ENCODE data around the gene TNP2. TPM values are rescaled to one million over a fixed set of nuclear protein-coding genes. Genes with fewer than 3 reads are reported as not detected.

The TNP2 gene
- total and polyA plus RNA-seq, 2 donors from 2014 or later: not detected

DNA sequence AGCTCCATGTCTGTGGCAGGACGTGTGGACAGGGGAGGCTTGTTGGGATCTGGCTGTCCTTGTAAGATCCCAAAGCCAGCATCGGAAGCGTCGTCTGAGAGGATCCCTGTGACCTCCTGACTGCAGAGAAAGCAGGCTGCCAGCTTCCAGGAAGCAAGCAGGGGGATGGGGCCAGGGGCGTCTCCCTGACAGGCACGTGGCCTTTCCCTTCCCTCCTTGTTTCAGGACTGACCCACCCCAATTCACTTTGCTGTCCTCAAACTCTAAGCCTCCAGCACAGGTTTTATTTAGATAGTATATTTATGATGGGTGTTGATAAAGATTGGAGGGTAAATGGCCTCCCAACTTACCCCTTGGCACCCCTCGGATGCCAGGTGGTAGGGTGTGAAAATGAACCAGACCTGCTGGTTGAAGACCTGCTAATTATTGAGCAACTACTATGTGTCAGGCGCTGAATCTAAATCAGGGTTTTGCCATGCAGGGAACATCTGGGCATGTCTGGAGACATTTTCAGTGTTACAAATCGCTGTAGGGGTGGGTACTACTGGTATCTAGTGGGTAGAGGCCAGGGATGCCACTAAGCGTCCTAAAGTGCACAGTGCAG, 37.7 kb downstream of the TNP2 start:
- FAIRE-seq (no peak), DNase-seq (no peak)
- intact Hi-C loops (cut with DNase I): no loop called here
- H3K36me3 ChIP-seq (ENCODE audit: control insufficient read depth in 2 of 3, insufficient read depth in 3 of 3, low read length in 3 of 3): no peaks in the 10 kb centered on the region
- H3K9me3 ChIP-seq (ENCODE audit: control insufficient read depth in 2 of 3, insufficient read depth in 1 of 3, low read length in 3 of 3): no peaks in the 10 kb centered on the region
- no peaks in the 10 kb centered on the region for H3K27me3 ChIP-seq (ENCODE audit: control insufficient read depth, insufficient read depth, low read length)
- H3K4me1 ChIP-seq (ENCODE audit: control insufficient read depth in 2 of 3, insufficient read depth in 2 of 3, low read depth in 1 of 3, low read length in 3 of 3): peaks cover 0 to 5% (median 0%) of the 10 kb centered on the region in 3 donors
- TF ChIP-seq CTCF (IDR thresholded peaks at IDR 0.05; ENCODE audit: borderline replicate concordance, extremely low read depth, insufficient read depth): no peak
- no peak overlapping the region for H3K27ac ChIP-seq (ENCODE audit: low read depth in 2 of 2, low read length in 2 of 2)
- H3K4me3 ChIP-seq (ENCODE audit: low read length in 3 of 3): no peak overlapping the region
- H3K9ac ChIP-seq (ENCODE audit: low read length in 3 of 3): no peak overlapping the region

- no peaks in the 10 kb centered on the region for H3K9me3 ChIP-seq (ENCODE audit: control insufficient read depth in 2 of 3, insufficient read depth in 1 of 3, low read length in 3 of 3)
- intact Hi-C loops (cut with DNase I): no loop called here
- H3K4me1 ChIP-seq (ENCODE audit: control insufficient read depth in 2 of 3, insufficient read depth in 2 of 3, low read depth in 1 of 3, low read length in 3 of 3): peaks cover 0 to 4% (median 0%) of the 10 kb centered on the region in 3 donors
- no peak overlapping the region for H3K27ac ChIP-seq (ENCODE audit: low read depth in 2 of 2, low read length in 2 of 2)
- no peaks in the 10 kb centered on the region for H3K36me3 ChIP-seq (ENCODE audit: control insufficient read depth in 2 of 3, insufficient read depth in 3 of 3, low read length in 3 of 3)
- H3K27me3 ChIP-seq (ENCODE audit: control insufficient read depth, insufficient read depth, low read length): no peaks in the 10 kb centered on the region
- no peak overlapping the region for H3K4me3 ChIP-seq (ENCODE audit: low read length in 3 of 3)
- H3K9ac ChIP-seq (ENCODE audit: low read length in 3 of 3): no peak overlapping the region
- no peak for FAIRE-seq
- TF ChIP-seq CTCF (IDR thresholded peaks at IDR 0.05; ENCODE audit: borderline replicate concordance, extremely low read depth, insufficient read depth): no peak
- no peak for DNase-seq
Measured at GRCh38 chr16:11229906-11230305, 39.2 kb downstream of the TNP2 start.

DNA sequence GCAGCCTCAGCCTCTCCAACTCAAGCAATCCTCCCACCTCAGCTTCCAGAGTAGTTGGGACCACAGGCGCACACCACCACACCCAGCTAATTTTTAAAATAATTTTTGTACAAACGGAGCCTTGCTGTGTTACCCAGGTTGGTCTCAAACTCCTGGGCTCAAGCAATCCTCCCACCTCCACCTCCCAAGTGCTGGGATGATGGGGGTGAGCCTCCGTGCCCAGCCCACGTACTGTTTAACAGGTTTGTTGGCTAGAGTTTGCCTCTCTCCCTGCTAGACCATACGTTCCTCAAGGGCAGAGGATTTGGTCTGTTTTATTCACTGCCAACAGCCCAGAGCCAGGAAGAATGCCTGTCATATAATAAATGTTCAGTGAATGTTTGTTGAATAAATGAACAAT, 39.7 kb downstream of the TNP2 start:
- intact Hi-C loops (cut with DNase I): no loop called here
- H3K36me3 ChIP-seq (ENCODE audit: control insufficient read depth in 2 of 3, insufficient read depth in 3 of 3, low read length in 3 of 3): no peaks in the 10 kb centered on the region
- H3K4me3 ChIP-seq (ENCODE audit: low read length in 3 of 3): no peak overlapping the region
- H3K9ac ChIP-seq (ENCODE audit: low read length in 3 of 3): no peak overlapping the region
- no peaks in the 10 kb centered on the region for H3K27me3 ChIP-seq (ENCODE audit: control insufficient read depth, insufficient read depth, low read length)
- DNase-seq (no peak), FAIRE-seq (no peak)
- no peaks in the 10 kb centered on the region for H3K9me3 ChIP-seq (ENCODE audit: control insufficient read depth in 2 of 3, insufficient read depth in 1 of 3, low read length in 3 of 3)
- TF ChIP-seq CTCF (IDR thresholded peaks at IDR 0.05; ENCODE audit: borderline replicate concordance, extremely low read depth, insufficient read depth): no peak
- H3K4me1 ChIP-seq (ENCODE audit: control insufficient read depth in 2 of 3, insufficient read depth in 2 of 3, low read depth in 1 of 3, low read length in 3 of 3): peaks cover 0 to 6% (median 0%) of the 10 kb centered on the region in 3 donors
- no peak overlapping the region for H3K27ac ChIP-seq (ENCODE audit: low read depth in 2 of 2, low read length in 2 of 2)

Data from kidney (tissue), 14 donors.